ENCODE results near the gene SLC7A10.
A peak's percentile ranks its signal among the peaks of the same experiment; 100 is the strongest.
"Not testable (repeated sequence)": the region's sequence is repeated elsewhere in the genome, so short reads cannot be mapped to it uniquely, and the experiment has no call there.

Gene SLC7A10

DNA sequence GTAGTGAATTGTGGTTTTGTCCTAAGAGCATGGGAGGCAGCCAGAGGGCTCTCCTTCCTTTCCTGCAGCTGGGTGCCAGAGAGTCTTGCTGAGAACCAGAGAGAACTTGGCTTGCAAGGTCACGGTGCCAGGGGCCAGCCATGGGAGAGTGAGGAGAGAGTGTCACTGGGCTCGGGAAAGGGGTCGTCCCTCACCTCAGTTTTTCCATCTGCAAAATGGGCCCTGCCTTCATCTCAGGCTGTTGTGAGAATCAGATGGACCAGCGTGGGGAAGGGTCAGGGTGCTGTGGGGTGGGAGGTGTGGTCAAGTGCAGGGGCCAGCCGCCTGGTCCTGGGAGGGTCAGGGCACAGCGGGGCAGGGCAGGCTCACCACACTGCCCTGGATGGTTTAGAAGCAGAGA, 24.2 kb downstream of the SLC7A10 start:
- DNase-seq: no peak

DNA sequence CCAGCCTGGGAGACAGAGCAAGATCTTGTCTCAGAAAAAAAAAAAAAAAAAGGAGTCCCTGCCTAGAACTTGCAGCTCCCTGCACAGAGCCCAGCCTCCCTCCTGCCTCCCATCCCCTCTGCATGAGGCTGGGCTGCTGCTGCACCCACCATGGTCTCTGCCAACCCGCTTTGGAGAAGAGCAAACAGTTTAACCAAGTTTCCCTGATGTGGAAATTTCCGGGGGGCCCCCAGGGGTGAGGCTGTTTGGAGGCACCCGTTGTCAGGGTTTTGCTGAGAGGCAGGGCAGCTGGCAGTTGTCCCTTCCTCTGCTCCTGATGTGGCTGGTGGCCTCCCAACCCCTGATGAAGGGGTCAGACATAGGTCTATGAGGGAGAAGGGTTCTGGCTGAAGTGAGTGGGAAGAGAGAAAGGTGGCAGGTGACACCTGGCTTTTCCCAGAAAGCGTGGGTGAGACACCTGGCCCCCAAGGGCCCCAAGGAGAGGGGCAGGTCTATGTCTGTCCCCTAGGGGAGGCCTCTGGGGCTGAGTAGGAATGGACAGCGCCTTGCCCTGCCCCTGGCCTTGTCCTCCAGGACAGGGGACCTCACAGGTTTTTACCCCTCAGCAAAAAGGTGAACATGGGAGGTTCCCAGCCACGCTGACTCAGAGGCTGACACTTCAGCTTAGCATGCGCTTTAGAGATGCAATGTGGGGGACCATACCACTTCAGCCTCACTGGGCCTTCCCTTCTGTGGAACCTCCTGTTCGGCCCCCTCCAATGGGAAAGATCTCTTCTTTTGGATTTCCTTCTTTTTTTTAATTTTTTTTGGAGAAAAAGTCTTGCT, 26.0 kb downstream of the SLC7A10 start:
- DNase-seq: no peak

DNA sequence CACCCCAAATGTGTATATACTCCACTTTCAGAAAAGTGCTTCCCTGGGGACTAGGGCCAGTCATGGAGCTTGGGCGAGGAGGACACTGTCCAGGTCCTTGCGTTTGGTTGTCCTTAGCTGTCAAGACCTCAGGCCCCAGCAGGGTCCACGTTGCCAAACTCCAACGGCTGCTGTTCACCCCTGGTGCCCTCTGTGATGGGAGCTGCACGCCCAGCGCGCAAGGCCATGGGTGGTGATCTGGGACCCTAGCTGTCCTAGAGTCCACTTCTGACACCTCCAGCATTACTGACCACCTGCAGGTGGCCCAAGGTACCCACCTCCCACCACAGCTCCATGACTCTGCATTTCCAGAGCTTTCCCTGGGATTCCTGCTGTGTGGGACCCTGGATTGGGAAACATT, 27.5 kb downstream of the SLC7A10 start:
- no peak for DNase-seq

DNA sequence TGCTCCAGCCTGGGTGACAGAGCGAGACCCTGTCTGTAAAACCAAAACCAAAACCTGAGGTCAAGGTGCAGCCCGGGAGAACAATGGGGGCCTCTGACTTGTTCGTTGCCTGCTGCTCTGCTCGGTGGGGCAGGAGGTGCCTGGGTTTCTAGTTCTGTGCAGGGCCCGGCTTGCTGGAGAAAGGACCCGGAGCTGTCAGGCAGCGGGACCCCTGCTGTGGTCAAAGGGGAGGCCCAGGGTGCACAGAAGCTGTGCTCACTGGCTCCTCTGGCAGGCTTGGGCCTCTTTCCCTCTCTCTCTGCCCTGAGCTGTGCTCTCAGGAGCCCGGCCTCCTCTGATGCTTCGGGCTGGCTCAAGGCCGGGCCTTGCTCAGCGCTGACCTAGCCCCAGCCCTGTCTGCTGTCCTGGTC, 28.1 kb downstream of the SLC7A10 start:
- DNase-seq: no peak

DNA sequence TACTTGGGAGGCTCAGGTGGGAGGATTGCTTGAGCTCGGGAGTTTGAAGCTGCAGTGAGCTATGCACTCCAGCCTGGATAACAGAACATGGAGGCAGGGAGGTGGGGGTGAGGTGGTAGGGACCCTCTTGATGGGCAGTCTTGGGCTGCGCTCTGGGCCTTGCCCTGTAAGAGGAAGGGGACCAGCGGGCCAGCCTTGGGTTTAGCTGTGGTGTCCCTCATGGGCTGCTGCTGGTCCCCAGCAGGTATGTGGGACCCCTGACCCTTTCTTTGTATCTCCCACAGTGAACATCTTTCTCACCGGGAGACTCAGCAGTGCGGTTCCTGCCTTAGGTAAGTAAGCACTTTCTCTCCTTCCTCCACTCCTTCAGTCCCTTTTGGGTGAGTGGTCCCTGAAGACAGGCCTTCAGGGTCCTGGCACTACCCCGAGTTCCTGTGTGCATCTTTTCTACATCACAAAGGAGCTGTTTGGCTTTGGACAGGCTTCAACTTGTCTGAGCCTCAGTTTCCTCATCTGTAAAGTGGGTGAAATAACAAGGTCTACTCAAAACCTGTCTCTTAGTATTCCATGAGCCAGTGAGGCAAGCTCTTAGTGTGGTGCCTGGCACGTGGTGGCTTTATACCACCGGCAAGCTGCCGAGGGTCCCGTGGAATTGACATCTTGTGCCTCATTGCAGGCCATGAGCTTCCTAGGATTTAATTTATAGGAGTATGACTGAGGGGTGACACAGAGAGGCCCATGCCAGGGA, 29.0 kb downstream of the SLC7A10 start:
- no peak for DNase-seq

DNA sequence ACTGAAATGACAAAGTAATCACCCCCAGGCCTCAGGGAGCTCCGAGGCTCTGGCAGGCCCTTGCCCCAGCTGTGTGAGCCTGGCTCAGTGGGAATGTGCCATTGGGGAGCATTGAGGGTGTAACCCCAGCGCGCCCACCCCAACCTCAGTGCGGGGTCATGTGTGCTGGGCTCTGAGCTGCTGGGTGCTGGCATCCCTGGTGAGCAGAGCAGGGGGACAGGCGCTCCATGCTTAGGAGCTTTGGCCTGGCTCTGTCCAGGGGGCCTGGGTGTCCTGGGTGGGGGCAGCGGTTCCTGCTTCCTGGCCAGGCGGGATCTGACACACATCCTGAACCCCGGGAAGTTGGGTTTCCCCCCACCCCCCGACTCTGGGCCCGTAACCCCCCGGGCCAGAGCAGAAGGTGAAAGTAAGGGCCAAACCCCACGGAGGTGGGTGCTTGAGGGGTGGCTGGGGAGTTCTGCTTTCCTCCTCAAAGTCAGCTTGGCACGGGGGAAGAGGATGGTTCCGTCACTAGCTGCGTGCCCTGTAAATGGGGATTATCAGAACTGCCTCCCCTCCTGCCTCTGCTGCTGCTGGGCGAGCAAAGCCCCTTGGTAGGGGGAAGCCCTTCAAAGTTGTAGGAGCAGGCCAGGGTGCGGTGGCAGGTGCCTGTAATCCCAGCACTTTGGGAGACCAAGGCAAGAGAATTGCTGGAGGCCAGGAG, 29.9 kb downstream of the SLC7A10 start:
- DNase-seq: no peak

DNA sequence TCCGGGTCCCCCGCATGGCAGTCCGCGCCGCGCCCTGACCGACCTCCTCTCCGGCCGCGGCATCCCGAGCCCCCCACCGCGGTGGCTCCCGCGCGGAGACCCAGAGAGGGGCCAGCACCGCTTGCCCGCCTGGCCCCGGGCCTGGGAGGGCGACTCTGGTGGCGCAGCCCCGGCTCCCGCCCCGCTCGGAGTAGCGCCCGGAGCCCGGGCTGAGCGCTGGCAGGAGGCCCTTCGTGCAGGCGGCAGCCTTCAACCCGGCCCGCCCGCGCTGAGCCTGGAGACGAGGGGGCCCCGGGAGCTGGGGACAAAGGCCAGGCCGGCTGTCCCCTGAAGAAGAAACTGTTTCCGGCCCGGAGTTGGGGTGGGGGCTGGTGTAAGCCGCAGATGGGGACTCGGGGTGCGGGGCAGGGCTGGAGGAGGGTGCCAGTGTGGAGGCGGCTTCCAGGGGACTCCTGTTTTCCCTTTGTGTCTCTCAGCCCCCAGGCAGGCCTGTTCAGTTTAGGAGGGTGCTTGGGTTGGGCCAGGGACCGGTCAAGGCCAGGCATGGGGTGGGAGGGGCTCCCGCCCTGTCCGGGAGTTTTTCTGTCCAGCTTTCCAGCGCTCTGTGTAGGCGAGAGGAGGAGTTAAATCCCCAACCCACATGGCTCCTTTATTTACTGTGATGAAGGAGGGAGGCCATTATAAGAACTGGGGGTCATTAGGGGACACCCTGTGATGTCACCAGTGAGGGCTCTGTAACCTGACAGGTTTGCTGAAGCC, 30.6 kb downstream of the SLC7A10 start:
- no peak for DNase-seq

DNA sequence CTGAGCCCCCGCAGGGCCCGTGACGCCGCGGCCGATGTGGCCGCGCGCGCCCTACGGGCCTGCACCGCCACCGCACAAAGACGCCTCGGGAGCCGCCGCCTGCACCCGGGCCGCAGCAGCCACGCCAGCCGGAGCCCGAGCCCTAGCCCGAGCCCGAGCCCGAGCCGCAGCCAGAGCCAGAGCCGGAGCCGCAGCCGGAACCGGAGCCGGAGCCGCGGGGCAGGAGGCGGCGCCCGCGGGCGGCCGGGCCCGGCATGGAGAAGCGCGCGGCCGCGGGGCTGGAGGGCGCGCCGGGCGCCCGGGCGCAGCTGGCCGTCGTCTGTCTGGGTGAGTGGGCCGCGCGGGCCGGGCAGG, 31.1 kb downstream of the SLC7A10 start:
- no peak for DNase-seq

DNA sequence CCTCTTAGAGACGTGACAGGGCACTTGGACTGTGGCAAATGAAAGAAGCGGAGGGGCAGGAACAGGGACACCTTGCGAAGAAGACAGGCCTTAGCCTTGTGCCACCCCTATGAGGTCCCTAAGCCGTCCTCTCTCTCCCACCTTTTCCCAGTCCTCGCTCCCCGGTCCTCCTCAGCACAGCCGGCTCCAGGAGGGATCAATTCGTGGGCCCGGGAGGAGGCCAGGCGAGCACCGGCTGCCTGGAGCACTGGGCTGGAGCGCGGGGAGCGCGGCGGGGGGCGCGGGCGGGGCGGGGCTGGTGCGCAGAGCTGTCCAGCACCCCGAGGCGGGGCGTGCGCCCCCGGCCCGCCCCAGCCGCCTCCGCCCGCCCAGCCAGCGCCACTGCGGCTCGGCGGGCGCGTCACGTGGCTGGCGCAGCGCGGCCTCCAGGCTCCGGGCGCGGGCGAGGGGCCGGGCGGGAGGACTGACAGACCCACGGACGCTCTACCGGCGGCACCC, 31.7 kb downstream of the SLC7A10 start, which contains the start of gene LRP3:
TSS of gene LRP3 (plus strand) at position 466 of the 498 bp plus-strand sequence. CDS start 456 bp downstream, outside the sequence.
- no peak for DNase-seq

DNA sequence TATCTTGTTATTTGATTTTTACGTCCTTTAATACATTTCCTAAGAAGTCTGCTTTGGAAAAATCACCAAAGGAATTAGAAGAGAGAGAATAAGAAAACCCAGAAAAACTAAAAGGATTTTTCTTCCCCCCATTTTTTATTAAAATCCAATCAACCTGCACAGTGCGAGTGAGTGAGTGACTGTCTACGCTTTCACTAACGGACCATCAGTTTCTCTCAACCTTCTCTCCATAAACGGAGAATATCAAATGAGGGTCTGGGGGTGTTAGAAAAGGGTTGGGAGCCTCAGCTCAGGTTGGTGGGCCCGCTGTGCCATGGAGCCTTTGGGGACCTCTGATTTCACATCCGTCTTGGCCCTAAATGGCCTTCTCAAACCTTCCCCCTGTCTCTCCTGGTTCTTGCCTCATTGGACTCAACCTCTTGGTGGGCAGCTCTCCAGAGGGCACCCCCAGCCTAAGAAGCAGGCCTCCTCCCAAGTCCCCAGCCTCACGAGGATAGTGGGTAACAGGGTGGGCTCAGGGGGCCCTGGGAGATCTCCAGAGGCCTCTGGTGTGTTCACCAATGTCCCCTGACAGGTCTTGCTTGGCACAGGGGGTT, 32.3 kb downstream of the SLC7A10 start:
- DNase-seq: no peak

DNA sequence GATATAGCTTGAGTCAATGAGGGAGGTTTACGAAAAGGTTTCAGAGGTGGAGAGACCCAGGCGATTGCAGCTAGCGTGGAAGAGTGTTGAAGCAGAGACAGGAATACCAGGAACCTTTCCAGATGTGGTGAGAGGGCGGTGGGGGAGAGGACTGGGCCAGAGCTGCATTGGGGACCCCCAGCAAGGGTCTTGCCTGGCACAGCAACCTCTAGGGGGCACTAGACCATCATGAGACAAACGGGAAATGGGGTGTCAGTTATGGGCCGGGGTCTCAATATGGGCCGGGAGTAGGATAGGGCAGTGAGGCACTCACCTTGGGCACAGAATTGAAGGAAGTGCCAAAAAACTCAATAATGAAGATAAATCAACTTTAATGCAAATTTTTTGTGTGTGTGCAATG, 33.6 kb downstream of the SLC7A10 start:
- DNase-seq: no peak

DNA sequence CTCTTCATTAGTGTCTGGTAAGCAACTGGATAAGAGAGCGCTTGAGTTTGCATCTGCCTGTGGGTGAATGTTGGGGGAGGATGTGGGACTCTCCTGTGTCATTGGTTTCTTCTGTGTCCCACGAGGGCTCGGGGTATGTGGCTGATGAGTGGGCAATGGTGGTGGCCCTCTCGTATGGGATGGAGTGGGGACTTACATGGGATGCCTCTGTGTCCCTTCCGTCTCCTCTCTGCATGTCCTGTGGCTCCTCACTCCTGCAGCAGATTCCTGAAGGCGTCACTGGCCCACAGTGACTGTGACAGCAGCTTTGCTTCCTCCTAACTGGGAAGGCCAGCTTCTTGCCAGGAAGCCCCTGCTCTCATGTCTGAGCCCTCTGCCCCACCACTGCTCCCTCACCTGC, 34.1 kb downstream of the SLC7A10 start:
- DNase-seq: no peak

DNA sequence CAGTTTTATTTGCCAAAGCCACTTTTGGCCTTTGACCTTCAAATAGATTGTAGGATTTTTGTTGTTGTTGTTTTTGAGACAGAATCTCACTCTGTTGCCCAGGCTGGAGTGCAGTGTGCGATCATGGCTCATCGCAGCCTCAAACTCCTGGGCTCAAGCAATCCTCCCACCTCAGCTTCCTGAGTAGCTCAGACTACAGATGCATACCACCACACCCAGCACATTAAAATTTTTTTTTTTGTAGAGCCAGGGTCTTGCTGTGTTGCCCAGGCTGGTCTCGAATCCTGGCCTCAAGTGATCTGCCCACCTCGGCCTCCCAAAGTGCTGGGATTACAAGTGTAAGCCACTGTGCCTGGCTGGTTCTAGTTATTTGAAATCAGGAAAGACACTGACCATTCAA, 34.6 kb downstream of the SLC7A10 start:
- DNase-seq: not testable (repeated sequence)

DNA sequence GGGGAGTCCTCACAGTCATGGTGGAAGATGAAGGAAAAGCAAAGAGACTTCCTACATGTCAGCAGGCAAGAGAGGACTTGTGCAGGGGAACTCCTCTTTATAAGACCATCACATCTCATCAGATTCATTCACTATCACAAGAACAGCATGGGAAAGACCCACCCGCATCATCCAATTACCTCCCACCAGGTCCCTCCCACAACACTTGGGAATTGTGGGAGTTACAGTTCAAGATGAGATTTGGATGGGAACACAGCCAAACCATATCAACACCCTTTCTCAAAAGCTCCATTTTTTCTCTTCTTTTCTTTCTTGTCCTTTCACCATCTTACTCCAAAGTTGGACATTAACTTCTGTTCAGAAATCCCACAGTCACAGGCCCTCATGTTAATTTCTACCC, 36.2 kb downstream of the SLC7A10 start:
- DNase-seq: no peak

DNA sequence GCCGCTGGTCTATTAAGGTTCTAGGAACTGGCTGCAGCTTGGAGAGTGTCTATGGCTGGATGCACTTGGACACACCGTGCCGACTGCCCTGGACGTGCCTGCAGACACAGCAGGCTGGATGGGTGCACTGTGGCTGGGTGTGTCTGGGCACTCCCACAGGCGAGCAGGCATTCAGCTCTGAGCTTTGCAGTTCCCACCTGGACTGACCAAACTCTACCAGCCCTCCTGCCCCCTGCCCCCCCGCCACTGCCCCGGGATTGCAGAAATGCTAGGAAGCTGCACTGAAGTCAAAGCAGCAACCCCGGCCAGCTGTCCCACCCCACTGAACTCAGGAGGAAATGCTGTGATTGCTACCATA, 38.5 kb downstream of the SLC7A10 start:
- no peak for DNase-seq

DNA sequence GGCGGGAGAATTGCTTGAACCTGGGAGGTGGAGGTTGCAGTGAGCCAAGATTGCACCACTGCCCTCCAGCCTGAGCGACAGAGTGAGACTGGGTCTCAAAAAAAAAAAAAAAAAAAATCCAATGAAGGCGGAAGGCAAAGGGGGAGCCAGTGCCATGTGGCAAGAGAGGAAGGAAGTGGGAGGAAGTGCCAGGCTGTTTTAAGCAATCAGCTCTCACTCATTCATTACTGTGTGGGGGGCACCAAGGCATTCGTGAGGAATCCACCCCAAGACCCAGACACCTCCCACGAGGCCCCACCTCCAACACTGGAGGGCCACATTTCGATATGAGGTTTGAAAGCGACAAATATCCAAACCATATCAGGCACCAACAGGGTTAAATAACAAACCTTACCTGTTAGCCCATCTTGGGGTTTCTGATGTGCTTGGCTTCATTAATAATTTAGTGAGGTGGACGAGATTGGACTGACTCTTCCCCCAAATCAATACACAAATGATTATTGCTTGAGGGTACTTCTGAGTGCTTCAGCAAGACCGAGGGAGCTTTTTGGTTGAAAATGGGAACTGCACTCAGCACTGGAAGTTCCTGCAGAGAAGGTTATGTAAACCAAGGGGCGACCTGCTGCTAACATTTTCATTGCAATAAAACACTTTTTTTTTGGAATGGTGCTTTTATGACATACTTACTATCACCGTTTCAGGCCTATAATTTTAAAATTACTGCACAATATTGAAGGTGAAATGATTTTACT, 39.0 kb downstream of the SLC7A10 start:
- DNase-seq: no peak

DNA sequence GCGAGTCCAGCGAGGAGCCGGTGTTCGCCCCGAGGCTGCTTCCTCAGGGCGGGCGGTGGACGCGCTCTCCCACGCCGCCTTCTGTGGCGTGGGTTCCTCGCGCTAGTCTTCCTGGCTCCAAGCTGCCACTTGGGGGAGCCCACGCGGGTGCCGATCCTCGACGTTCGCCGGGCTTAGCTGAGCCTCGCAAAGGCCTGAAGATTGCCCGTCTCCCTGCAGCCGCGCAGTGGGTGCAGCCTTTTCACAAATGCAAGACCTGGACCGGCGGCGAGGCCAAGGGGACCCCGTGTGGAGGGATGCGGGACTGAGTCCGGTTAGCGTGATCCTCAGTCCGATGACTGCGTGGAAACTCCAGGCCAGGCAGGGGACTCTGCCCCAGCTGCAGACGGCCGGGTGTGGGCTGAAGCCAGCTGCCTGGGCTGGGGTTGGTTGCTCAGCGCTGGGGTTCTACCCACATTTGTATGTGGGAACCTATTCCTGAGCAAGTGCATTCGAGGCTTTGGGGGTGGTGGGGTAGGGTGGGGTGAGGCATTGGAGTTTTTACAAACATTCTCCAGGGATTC, 48.2 kb downstream of the SLC7A10 start:
- peak in 5 of 6 experiments; percentile 82 to 95 (median 88) for DNase-seq

DNA sequence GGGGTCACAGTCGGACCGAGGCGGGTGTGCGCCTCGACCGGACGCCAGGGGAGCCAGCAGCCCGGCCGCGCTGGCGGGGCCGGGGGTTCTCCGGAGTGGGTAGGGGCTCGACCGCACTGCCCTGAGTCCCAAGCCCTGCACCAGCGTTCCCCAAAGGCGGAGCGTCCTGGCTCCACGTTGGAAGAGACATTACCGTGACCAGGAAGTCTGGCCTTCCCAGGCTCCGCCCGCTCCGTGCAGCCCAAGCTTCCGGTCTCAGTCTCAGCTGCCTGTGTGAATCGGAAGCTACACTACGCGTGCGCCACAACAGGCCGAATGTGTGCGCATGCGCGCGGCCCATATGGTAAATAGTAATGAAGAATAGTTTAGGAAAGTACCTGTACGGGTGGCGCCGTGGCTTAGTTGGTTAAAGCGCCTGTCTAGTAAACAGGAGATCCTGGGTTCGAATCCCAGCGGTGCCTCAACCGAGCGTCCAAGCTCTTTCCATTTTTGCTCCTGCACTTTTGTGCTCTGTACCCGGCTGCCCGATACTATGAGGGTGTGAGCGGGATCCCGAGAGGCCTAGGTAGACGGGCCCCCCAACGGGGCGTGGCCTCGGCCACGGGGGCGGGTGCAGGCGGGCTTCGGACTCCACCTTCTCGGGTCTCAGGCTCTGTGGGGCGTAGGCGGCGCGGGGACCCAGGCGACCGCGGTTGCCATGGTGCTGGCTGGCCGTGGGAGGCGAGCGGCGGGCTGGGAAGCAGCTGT, 48.8 kb downstream of the SLC7A10 start:
- peak; percentile 91 to 99 (median 98) for DNase-seq

DNA sequence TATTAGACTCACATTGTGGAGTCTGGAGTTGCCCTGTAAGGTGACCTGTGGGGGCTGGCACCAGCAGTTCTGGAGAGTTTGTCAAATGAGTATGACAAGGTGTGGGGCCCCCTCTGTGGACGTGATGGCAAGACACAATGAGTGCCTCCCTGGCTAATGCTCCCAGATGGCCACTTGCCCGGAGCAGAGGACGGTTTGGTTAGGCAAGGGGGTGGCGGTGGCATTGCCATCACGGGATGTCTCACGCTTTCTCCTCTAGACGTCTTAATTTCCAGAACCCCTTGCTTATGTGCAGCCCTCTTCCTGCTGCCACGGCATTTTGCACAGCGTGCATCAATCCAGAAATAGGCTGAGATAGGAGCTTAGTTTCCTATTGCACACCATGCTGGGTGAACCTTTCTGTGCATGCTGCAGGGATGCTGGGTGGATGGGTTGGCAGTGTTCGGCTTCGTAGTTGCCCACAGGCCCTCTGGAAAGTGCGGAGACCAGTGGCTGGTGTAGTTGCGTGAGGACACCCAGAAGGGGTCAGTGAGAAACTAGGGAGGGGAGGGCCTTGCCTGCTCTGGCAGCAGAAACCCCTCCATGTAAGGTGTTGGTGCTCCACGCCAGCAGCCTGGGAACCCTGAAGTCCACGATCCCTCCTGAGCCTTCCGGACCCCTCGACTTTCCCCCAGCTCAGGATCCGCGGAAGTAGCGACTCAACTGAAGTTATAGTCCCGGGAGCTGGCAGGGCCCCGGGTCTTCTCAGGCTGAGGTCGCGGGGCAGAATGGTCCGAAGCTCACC, 49.6 kb downstream of the SLC7A10 start:
- DNase-seq: peak in 4 of 6 experiments; percentile 18 to 69 (median 49)

All from stimulated activated naive CD4-positive, alpha-beta T cell (primary cell).